ENCODE results near the gene BOD1L2.

The BOD1L2 gene

DNA sequence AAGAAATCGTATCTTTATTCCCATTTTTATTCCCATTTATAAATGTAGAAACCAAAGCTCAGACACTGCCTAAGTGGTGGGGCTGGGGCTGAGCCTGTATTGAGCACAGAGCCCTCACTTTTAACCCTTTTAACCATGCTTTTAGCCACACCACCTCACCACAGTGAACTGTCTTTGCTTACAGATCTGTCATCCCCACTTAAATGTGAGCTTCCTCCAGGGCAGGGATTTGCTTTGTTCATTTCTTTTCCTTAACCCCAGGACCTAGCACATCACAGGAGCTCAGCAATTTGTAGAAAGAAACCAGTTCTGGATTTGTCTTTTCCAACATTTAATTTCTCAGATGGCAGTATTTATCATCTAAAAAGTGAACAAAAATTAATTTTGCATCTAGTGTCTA, 2.2 kb downstream of the BOD1L2 start:
- DNase-seq (ENCODE audit: low read depth), result no peak
- no peak overlapping the region for H3K4me3 ChIP-seq (ENCODE audit: low read depth, low read length)

DNA sequence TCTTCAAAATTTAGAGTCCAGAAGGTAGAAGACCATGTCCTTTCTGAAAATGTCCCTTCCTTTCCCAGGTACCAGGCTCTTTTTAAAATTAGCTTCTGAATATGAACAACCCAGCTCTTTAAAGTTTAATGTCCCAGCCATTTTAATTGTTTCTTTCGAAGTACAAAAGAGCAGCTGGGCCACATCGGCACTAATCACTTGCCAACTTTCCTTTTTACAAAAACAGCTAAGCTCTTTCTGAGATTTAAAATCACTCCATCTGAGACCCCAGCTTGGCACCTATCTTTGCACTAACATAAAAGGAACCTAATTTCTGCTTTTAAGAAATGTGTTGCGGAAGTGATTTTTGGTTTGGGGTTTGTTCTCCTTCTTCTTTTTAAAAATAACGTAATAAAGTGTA, 2.6 kb downstream of the BOD1L2 start:
- no peak overlapping the region for H3K4me3 ChIP-seq (ENCODE audit: low read depth, low read length)
- no peak for DNase-seq (ENCODE audit: low read depth)

DNA sequence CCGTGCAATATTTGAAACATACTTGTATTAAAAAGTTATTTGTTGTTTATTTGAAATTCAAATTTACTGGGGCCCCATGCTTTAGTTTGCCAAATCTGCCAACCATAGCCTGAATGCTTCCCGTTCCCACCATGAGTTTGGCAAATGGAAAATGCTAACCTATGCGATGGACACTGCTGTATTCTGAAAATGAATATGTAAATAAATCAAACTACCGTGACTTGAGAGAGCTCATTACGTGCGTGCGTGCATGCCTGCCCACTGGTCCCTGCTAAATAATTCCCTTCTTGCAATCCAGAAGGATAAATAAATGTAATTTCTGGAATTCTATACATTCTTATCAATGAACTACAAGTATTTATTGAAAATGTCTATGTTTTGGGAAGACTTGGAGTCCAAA, 3.2 kb downstream of the BOD1L2 start:
- no peak for DNase-seq (ENCODE audit: low read depth)
- H3K4me3 ChIP-seq (ENCODE audit: low read depth, low read length), result no peak overlapping the region

DNA sequence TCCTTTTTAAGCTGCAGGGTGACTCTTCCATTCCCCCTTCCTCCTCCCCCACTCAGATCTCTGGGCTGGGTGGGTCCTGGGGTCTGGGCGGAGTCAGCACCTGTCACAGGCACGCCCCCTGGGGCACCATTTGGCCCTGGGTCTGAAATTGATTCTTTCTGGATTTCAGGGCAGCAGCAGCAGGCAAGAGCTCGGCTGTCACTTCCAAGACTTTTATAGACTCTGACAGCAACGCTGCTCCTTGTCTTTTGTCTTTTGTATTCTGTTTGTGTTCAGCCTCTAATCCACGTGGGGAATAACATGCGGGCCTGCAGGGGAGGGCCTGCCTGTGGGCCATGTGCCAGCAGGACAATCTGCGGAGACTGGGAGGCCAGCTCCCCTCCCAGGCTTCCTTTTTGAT, 3.9 kb downstream of the BOD1L2 start:
- no peak overlapping the region for H3K4me3 ChIP-seq (ENCODE audit: low read depth, low read length)
- no peak for DNase-seq (ENCODE audit: low read depth)

DNA sequence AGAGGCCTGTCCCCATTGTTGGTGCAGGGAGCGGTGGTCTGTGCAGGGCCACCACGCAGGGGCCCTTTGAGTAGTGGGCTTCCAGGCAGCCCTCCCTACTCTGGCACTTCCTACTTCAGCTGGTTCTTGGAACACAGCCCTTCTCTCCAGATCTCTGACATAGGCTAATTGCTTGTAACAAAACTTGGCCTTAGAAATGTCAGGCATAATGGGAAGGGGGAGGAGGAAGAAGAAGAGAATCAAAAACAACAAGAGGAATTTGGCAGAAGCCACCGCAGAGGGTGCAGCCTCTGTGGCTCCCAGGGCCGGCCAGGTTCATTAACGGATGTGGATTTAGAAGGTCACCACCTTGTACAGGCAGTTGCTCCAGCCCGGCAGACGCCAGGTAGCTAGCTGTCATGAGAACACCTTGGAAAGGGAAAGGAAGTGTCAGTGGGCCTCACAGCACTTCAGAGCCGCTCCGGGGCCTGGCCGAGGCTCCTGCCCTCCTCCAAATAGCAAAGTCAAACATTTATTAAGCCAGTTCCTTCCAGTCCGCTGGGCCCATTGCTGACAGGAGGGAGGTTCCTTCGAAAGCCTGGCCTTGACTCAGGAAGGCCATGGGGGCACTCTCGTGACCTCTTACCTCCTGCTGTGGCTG, 7.4 kb downstream of the BOD1L2 start:
- no peak for DNase-seq (ENCODE audit: low read depth)
- no peak overlapping the region for H3K4me3 ChIP-seq (ENCODE audit: low read depth, low read length)

DNA sequence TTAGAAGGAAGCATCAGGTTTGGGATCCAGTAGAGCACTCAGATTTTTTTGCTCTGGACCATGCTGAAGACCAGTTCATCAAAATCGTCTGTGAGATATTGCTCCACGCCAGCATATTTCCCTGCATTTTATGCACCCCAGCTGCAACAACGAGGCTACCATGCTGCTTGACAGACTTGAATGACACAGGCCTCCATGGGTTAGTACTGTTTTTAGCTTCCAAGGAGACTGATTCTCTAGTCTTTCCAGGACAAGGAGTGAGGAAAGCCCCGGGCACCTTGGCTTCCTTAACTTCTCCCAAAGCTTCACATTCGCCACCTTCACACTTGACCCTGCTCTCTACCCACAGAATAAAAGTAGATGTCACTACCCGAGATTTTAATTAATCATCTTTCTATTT, 17.5 kb downstream of the BOD1L2 start:
- no peak for DNase-seq (ENCODE audit: low read depth)
- H3K4me3 ChIP-seq (ENCODE audit: low read depth, low read length), result no peak overlapping the region

DNA sequence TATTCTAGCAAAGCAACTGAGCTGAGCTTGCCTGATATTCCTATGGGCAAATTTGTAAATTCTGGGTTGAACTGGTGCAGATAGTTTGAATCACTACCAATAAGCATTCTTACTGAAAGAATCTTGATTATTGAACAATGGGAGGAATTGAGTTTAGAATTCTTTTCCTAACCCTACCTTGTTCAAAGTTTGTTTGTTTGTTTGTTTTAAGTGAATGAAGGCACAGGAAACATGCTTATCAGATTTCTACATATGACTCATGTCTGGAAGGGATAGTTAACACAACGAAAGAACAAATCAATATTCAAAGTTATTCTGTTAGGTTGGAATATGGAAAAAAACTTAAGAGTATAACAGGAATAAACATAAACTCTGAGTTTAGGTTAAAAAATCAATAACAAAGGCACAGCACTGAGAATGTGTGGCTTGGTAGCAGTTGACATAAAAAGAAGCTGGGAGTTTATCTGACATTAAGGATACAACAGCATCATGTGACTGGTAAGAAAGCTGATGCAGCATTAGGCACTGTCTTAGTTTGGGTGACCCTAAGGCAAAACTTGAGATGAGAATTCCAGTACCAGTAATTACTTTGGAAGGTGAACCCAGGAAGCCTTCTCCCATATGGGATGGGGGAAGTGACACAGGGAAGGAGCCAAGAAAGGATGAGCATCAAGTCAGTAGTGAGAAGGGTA, 20.9 kb downstream of the BOD1L2 start:
- no peak overlapping the region for H3K4me3 ChIP-seq (ENCODE audit: low read depth, low read length)
- no peak for DNase-seq (ENCODE audit: low read depth)

DNA sequence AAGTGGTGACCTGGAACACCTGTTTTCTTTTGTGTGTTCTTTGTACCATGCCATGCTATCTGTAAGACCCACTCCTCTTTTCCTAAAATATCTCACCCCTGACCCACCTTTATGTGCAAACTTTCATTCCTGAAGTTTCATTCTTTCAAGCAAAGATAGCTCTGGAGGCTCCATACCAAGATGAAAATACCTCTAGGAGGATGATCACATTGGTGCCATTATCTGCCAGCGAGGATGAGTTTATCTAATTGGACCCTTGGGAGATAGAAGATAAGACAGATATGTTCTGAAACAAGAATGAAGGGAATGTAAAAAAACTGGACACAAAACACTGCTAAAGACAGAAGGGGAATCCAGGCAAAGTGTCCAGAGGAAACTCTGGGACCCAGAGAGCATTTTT, 24.1 kb downstream of the BOD1L2 start:
- no peak for DNase-seq (ENCODE audit: low read depth)
- no peak overlapping the region for H3K4me3 ChIP-seq (ENCODE audit: low read depth, low read length)

DNA sequence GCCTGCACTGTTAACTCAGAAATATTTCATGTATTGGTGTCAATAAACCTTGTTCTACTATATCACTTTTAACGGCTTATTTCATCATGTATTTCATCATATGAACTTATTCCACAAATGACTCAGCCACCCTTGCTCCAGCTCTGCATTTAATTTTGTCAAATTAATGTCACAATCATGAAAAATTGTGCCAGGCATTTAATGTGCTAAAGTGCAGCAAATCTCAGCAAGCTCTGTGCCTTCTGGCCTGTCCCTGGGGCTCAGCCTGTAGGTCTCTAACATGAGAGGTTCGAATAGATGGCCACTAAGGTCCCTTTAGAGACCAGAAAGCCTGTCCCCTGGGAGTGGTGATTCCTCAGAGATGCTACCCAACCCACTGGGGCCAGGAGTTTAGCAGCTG, 28.6 kb downstream of the BOD1L2 start:
- no peak overlapping the region for H3K4me3 ChIP-seq (ENCODE audit: low read depth, low read length)
- DNase-seq (ENCODE audit: low read depth), result no peak

DNA sequence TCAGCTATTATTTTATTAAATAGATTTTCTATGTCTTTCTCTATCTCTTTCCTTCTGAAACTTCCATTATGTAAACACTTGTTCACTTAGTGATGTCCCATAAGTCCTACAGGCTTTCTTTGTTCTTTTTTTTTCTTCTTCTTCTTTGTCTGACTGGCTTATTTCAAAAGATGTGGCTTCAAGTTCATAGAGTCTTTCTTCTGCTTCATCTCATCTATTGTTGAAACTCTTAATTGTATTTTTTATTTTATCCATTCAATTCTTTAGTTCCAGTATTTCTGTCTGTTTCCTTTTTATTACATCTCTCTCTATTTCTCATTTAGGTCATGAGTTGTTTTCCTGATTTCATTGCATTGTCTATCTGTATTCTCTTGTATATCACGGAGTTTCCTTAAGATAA, 38.5 kb downstream of the BOD1L2 start:
- no peak overlapping the region for H3K4me3 ChIP-seq (ENCODE audit: low read depth, low read length)
- DNase-seq (ENCODE audit: low read depth), result no peak

DNA sequence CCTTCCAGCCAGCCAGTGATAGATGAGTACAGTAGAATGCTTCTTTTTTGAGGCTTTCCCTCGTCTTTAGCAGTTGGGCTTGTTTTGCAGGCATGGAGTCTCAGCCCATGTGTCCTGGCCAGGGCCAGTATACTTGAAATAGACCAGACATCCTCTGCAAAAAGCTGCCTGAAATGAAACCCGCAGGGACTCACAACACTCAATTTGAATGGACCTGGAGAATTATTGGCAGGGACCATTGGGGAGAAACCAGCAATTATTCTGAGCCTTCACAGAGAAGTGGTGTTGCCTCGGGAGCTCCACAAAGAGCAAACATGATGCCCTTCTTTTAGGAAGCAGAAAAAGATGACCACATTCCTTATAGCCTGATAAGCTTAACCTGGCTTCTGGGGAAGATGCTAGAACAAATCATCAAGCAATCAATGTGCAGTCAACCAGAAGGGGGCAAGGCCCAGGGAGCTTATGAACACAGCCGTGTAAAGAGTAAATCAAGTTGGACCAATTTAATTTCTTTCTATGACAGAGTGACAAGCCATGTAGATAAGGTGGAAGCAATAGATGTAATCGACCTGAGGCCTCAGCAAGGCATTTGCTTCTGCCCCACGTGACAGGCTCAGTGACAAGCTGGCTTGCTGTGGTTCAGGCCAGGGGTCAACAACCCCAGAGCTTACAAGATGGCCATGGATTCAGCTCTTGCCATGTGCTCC, 42.1 kb downstream of the BOD1L2 start:
- H3K4me3 ChIP-seq (ENCODE audit: low read depth, low read length), result no peak overlapping the region
- DNase-seq (ENCODE audit: low read depth), result no peak

DNA sequence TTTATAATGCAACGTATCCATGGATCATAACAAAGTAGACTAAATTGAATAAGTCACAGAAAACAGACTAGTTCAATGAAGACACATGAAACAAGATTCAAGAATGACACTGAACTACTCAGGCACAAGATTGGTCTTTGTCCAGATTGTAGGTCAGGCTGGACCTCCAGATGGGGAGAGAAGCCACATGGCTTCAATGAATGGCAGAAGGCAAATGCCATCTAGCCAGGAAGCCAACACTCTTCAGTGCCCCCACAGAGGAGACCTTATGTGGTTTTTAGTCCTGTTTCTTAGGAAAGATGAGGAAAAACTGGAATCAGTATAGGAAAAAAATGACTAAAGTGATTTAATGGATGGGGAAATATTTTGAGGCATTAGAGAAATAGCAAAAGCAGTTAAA, 43.1 kb downstream of the BOD1L2 start:
- no peak for DNase-seq (ENCODE audit: low read depth)
- H3K4me3 ChIP-seq (ENCODE audit: low read depth, low read length), result no peak overlapping the region

DNA sequence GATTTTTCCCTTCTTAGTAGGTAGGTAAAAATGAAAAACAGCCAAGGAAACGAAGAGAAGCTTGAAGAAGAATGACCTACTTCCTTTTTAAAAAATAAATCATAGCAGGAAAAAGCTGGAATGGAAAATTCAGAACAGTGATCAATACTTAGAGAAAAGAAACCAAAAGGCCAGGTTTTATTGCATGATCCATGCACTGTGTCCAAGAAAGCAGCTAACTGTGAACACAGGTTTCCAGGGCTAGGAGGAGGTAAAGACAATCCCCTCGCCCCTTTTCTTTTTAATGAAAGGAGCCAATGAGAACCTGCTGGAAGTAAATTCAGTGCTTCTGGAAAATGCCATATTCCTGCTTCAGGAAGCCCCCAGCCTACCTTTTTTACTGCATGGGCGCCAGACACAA, 47.2 kb downstream of the BOD1L2 start:
- DNase-seq (ENCODE audit: low read depth), result no peak
- H3K4me3 ChIP-seq (ENCODE audit: low read depth, low read length), result no peak overlapping the region

DNA sequence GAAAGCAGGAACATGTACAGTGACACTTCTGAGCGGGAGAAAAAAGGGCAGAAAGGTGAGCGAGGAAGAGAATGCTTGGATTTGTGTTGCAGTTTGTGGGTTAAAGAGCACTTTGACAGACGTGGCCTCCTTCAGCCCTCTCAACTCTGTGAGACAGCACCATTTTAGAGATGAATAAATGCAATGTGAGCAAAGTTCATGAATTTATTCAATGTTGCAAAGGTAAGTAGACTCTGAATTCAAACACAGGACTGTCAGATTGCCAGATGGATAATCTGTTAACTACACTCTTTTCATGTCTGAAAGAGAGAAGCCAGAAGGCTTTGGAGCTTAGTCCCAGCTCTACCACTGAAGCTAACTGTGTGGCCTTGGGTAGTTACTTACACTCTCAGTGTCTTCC, 47.7 kb downstream of the BOD1L2 start:
- H3K4me3 ChIP-seq (ENCODE audit: low read depth, low read length), result no peak overlapping the region
- no peak for DNase-seq (ENCODE audit: low read depth)

DNA sequence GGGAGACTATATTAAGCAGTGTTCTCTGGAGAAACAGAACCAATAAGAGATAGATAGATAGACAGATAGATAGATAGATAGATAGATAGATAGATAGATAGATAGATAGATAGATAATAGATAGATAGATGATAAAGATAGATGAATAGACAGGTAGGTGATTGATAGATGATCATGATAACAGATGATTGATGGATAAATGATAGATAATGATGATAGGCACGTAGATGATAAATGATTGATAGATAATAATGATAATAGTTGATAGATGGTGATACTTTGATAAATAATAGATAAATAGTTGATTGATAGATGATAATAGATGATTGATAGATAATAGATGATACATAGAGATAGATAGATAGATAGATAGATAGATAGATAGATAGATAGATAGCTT, 48.5 kb downstream of the BOD1L2 start:
- H3K4me3 ChIP-seq (ENCODE audit: low read depth, low read length), result no peak overlapping the region
- DNase-seq (ENCODE audit: low read depth), result no peak

DNA sequence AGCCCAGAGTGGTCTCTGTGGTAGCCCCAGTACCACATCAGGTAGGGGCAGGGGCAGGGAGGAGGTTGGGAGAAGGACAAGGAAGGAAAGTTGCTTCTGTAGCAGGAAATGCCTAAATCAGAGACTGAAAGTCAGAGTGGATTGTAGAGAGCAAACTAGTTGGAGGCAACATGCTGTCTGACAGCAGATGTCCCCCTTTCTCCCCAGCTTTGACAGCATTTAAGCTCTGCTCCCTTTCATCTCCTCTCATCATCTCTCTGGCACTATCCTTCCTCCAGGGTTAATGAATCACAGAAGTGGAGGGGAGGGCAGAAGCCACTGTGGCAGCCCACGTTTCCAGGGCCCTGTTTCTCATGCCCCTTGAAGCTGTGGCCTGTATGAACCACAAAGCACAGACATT, 50.4 kb downstream of the BOD1L2 start:
- no peak for DNase-seq (ENCODE audit: low read depth)

DNA sequence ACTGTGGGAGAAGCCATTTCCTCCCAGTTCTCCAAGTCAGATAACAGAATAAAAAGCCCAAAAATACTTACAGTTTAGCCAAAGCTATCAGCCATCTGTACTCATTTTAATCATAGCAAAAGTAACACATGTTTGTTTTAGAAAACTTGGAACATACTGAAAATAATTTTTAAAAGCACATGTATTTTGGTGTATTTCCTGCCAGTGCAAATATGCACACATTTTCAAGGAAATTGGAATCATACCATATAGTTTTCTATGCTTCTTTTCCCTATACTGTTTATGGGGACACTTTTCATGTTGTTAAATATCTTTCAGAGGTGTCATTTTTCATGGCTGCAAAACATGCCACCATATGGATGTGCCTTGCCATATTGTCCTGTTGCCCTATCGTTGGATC, 51.2 kb downstream of the BOD1L2 start:
- no peak overlapping the region for H3K4me3 ChIP-seq (ENCODE audit: low read depth, low read length)
- no peak for DNase-seq (ENCODE audit: low read depth)

More for the DNA sequence above, 50.4 kb downstream of the BOD1L2 start:
- H3K4me3 ChIP-seq (ENCODE audit: low read depth, low read length), result no peak overlapping the region
